Lower leg skin (tissue), 3 donors: ENCODE data around the gene FST.

Experiments
- POLR2A ChIP-seq, 2 donors: fragments of 450-650 bp; IDR thresholded peaks; one replicate each; pipeline ENCODE4 v1.6.1; 2016 to 2017; ENCODE audit warnings: antibody characterized with exemption in 2 of 2, mild to moderate bottlenecking in 1 of 2, moderate library complexity in 1 of 2
- TF ChIP-seq, protein P1 (sequence below), 3 donors: fragments of 450-650 bp; IDR thresholded peaks; one replicate each; pipeline ENCODE4 v1.5.1; 2016; ENCODE audit warnings: antibody characterized with exemption in 3 of 3, mild to moderate bottlenecking in 3 of 3, moderate library complexity in 2 of 3

DNA sequence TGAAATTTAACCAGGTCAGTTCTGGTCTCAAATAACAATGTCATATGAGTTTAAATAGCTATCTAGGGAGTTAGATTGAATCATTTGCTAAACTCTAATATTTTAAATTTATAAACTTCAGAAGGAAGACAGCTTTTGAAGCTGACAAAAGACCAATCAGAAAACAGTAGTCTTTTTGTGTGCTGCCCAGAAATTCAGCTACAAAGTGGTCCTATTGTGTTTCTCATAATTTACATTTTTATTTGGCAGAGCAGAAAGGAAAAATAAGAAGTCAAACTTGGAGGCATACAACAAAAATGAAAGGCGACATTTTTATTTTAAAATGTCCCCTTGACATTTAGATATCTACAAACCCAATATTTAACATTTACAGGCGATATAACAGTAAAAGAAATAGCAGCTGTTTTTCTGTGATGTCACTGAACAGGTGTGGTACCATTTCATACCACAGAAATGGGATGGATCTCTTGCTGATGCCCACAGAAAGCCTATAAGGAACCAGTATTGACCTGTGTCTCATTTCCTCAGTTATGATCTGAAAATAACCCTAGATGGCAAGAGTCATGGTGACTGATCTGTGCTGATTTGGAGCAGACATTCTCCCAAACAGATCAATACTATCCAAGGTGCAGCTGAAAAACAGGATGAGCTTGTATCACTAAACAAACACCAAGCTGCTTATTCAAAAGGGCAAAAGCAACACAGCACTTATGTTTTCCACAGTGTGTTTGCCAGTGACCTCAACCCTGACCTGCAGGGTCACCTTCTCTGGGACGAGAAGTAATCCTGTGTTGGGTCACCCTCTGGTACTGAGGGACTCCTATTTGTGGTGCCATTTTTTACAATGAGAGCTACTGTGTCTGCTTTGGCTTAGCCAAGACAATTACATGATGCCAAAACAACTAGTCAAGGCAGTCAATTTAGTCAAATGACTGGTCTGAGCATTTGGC, 3.6 kb upstream of the FST start:
- TF ChIP-seq, protein P1, sequence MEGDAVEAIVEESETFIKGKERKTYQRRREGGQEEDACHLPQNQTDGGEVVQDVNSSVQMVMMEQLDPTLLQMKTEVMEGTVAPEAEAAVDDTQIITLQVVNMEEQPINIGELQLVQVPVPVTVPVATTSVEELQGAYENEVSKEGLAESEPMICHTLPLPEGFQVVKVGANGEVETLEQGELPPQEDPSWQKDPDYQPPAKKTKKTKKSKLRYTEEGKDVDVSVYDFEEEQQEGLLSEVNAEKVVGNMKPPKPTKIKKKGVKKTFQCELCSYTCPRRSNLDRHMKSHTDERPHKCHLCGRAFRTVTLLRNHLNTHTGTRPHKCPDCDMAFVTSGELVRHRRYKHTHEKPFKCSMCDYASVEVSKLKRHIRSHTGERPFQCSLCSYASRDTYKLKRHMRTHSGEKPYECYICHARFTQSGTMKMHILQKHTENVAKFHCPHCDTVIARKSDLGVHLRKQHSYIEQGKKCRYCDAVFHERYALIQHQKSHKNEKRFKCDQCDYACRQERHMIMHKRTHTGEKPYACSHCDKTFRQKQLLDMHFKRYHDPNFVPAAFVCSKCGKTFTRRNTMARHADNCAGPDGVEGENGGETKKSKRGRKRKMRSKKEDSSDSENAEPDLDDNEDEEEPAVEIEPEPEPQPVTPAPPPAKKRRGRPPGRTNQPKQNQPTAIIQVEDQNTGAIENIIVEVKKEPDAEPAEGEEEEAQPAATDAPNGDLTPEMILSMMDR (IDR thresholded peaks at IDR 0.05), result peak in 1 of 3 donors; percentile 82
- no peak for TF ChIP-seq POLR2A (IDR thresholded peaks at IDR 0.05)
